Calu3 (cell line): ENCODE data around the gene IGSF3. TPM values are rescaled to one million over a fixed set of nuclear protein-coding genes. Genes with fewer than 3 reads are reported as not detected.
"Not testable (repeated sequence)": the region's sequence is repeated elsewhere in the genome, so short reads cannot be mapped to it uniquely, and the experiment has no call there.

Source experiments
- BruUV-seq: library from RNA; stranded (reverse); fragments of 400-500 nt; replicated peaks from 2 replicates; lab custom pipeline; 2021; lab: Mats Ljungman, UMichigan
- CTCF ChIA-PET: fragments of 300-600 bp; sonication (Branson Sonifier 250); formaldehyde crosslinking; loops from one replicate; lab custom pipeline; 2022; ENCODE audit warnings: antibody characterized with exemption; lab: Charles Lee
- DNase-seq: peaks from one replicate; pipeline ENCODE4 v3.0.0; 2022
- H3K27ac Mint-ChIP-seq: one replicate; pipeline ENCODE4 v1.8.0; 2022; ENCODE audit warnings: mixed read lengths; ENCODE audit not compliant: unreplicated experiment
- H3K27me3 Mint-ChIP-seq: one replicate; pipeline ENCODE4 v1.8.0; 2022; ENCODE audit warnings: mixed read lengths; ENCODE audit not compliant: unreplicated experiment
- H3K36me3 Mint-ChIP-seq: one replicate; pipeline ENCODE4 v1.8.0; 2022; ENCODE audit warnings: mild to moderate bottlenecking, moderate library complexity, mixed read lengths; ENCODE audit not compliant: insufficient read depth, unreplicated experiment
- H3K4me1 Mint-ChIP-seq: one replicate; pipeline ENCODE4 v1.8.0; 2022; ENCODE audit warnings: mild to moderate bottlenecking, low read depth, mixed read lengths; ENCODE audit not compliant: unreplicated experiment
- H3K4me3 Mint-ChIP-seq: one replicate; pipeline ENCODE4 v1.8.0; 2022; ENCODE audit warnings: mild to moderate bottlenecking, low read depth, moderate library complexity, mixed read lengths; ENCODE audit not compliant: unreplicated experiment
- H3K9me3 Mint-ChIP-seq: one replicate; pipeline ENCODE4 v1.8.0; 2022; ENCODE audit warnings: low read depth, mixed read lengths; ENCODE audit not compliant: unreplicated experiment
- intact Hi-C: fragments of 100-400 bp; cut with micrococcal nuclease; formaldehyde crosslinking; loops from one replicate; pipeline ENCODE4 v1.10.0; 2022; ENCODE audit not compliant: unreplicated experiment
- total RNA-seq: library from RNA; stranded (reverse); gene quantifications from 2 replicates; pipeline ENCODE4 v1.2.3, GENCODE V29; 2022
- TF ChIP-seq, protein P1 (sequence below): fragments of 200-600 bp; IDR thresholded peaks from one replicate; pipeline ENCODE4 v1.8.0; 2022; ENCODE audit warnings: antibody characterized with exemption; ENCODE audit not compliant: unreplicated experiment

The IGSF3 gene
- total RNA-seq, 1 experiment from 2014 or later: 15.3 TPM

DNA sequence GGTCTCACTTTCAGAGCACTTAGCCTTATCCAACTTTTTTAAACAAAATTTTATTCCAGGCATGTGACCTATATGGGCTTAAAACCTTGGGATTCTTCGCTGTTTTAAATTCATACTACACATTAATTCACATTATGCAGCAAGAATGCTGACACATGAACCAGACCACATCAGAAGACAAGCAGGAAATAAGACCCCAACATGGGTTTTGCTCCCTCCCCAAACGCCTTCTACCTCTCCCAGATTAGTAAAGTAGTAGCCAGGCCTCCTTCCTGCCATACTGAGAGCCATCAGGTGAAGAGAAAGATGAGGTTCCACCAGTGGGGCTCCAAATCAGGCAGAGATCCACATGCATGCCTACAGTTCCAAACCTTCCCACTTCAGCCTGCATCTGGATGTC, 3.7 kb downstream of the IGSF3 start:
- Mint-ChIP-seq H3K9me3 (no peaks in the 10 kb centered on the region), H3K4me1 (peaks cover 40% of the 10 kb centered on the region), H3K36me3 (peaks cover 14% of the 10 kb centered on the region), H3K27me3 (no peaks in the 10 kb centered on the region), H3K4me3 (no peak overlapping the region), H3K27ac (no peak overlapping the region)
- TF ChIP-seq, protein P1, sequence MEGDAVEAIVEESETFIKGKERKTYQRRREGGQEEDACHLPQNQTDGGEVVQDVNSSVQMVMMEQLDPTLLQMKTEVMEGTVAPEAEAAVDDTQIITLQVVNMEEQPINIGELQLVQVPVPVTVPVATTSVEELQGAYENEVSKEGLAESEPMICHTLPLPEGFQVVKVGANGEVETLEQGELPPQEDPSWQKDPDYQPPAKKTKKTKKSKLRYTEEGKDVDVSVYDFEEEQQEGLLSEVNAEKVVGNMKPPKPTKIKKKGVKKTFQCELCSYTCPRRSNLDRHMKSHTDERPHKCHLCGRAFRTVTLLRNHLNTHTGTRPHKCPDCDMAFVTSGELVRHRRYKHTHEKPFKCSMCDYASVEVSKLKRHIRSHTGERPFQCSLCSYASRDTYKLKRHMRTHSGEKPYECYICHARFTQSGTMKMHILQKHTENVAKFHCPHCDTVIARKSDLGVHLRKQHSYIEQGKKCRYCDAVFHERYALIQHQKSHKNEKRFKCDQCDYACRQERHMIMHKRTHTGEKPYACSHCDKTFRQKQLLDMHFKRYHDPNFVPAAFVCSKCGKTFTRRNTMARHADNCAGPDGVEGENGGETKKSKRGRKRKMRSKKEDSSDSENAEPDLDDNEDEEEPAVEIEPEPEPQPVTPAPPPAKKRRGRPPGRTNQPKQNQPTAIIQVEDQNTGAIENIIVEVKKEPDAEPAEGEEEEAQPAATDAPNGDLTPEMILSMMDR: no peak
- CTCF ChIA-PET: no interaction called here
- intact Hi-C loops: no loop called here
- no peak for DNase-seq
- no TSS peak for BruUV-seq

- no peak for DNase-seq
- intact Hi-C loops: no loop called here
- TF ChIP-seq, protein P1: no peak
- Mint-ChIP-seq H3K9me3 (no peaks in the 10 kb centered on the region), H3K36me3 (peaks cover 4% of the 10 kb centered on the region), H3K4me1 (peaks cover 34% of the 10 kb centered on the region), H3K4me3 (no peak overlapping the region), H3K27me3 (no peaks in the 10 kb centered on the region), H3K27ac (no peak overlapping the region)
- no TSS peak for BruUV-seq
- CTCF ChIA-PET: no interaction called here
Observed at GRCh38 chr1:116661633-116662032, 5.9 kb downstream of the IGSF3 start.

GRCh38 chr1:116658645-116659044, 8.9 kb downstream of the IGSF3 start:
- H3K9me3 Mint-ChIP-seq, H3K27me3 Mint-ChIP-seq, H3K27ac Mint-ChIP-seq, CTCF ChIA-PET, H3K4me3 Mint-ChIP-seq, DNase-seq, BruUV-seq, H3K36me3 Mint-ChIP-seq, H3K4me1 Mint-ChIP-seq, intact Hi-C loops: not testable (repeated sequence)

DNA sequence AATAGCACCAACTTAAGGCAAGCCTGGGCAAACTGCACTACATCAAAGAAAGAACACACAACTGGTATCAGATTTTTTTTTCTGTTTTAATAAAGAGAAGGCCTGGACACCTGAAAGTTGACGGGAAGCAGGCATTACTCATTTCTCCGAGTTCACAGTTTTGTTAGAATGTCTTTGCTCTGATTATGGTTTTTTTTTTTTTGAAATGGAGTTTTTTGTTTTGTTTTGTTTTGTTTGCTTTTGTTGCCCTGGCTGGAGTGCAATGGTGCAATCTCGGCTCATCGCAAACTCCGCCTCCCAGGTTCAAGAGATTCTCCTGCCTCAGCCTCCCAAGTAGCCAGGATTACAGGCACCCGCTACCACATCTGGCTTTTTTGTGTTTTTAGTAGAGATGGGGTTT, 9.7 kb downstream of the IGSF3 start:
- H3K4me1 Mint-ChIP-seq, H3K9me3 Mint-ChIP-seq, CTCF ChIA-PET, H3K36me3 Mint-ChIP-seq, H3K4me3 Mint-ChIP-seq, BruUV-seq, H3K27ac Mint-ChIP-seq, intact Hi-C loops, DNase-seq, H3K27me3 Mint-ChIP-seq: not testable (repeated sequence)

- Mint-ChIP-seq H3K9me3 (no peaks in the 10 kb centered on the region), H3K27ac (no peak overlapping the region), H3K4me1 (peaks cover 7% of the 10 kb centered on the region), H3K27me3 (no peaks in the 10 kb centered on the region), H3K36me3 (no peaks in the 10 kb centered on the region), H3K4me3 (no peak overlapping the region)
- no TSS peak for BruUV-seq
- CTCF ChIA-PET: no interaction called here
- no peak for DNase-seq
- intact Hi-C loops: no loop called here
- TF ChIP-seq, protein P1: no peak
Observed at GRCh38 chr1:116654351-116654750, 13.2 kb downstream of the IGSF3 start.

- H3K36me3 Mint-ChIP-seq, H3K27me3 Mint-ChIP-seq, BruUV-seq, DNase-seq, H3K9me3 Mint-ChIP-seq, H3K4me1 Mint-ChIP-seq, CTCF ChIA-PET, H3K4me3 Mint-ChIP-seq, H3K27ac Mint-ChIP-seq, intact Hi-C loops: not testable (repeated sequence)
Observed at GRCh38 chr1:116652598-116652997, 14.9 kb downstream of the IGSF3 start.

GRCh38 chr1:116650781-116651180, 16.8 kb downstream of the IGSF3 start:
- H3K4me3 Mint-ChIP-seq, BruUV-seq, DNase-seq, CTCF ChIA-PET, H3K27me3 Mint-ChIP-seq, H3K9me3 Mint-ChIP-seq, H3K27ac Mint-ChIP-seq, H3K36me3 Mint-ChIP-seq, intact Hi-C loops: not testable (repeated sequence)
- H3K4me1 Mint-ChIP-seq: peaks cover 24% of the 10 kb centered on the region

DNA sequence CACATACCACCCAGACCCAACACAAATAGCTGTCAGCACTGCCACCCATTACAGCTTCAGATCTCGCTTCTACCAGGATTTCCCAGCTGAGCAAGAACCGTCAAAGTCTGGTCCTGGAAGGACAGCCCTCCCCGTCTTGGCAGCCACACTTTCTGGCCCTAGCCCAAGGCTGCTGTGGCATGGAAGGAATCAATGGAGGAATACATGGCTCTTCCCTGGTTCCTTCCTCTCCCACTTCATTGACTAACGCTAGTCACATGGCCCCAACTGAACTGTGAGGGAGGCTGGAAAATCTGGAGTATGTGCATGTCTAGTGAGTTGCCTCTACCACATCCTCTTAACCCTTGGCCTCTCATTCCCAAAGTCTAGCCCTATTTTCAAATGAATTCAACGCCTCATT, 18.5 kb downstream of the IGSF3 start:
- H3K27me3 Mint-ChIP-seq, H3K27ac Mint-ChIP-seq, H3K4me3 Mint-ChIP-seq, intact Hi-C loops, BruUV-seq, DNase-seq, H3K36me3 Mint-ChIP-seq, CTCF ChIA-PET, H3K9me3 Mint-ChIP-seq: not testable (repeated sequence)
- peaks cover 28% of the 10 kb centered on the region for H3K4me1 Mint-ChIP-seq
